Osteoblast (primary cell): ENCODE measurements around the gene CDIP1. TPM values are rescaled to one million over a fixed set of nuclear protein-coding genes. Genes with fewer than 3 reads are reported as not detected.
A peak's percentile ranks its signal among the peaks of the same experiment; 100 is the strongest.

Experiments used
- DNase-seq: peaks from one replicate; pipeline ENCODE4 v3.0.0; 2011; ENCODE audit warnings: low spot score, mixed read lengths; ENCODE audit not compliant: insufficient read length; ENCODE audit errors: missing footprints
- H2AFZ ChIP-seq: 2 replicates; pipeline ENCODE4 v1.6.0; 2011; ENCODE audit warnings: mild to moderate bottlenecking, low read length
- H3K27ac ChIP-seq: 2 replicates; pipeline ENCODE4 v1.5.1; 2011; ENCODE audit warnings: mild to moderate bottlenecking, low read depth, low read length, moderate library complexity
- H3K27me3 ChIP-seq: 2 replicates; pipeline ENCODE4 v1.6.0; 2012; ENCODE audit warnings: mild to moderate bottlenecking, control low read depth, inconsistent platforms, low read length, moderate library complexity; ENCODE audit not compliant: insufficient read depth
- H3K36me3 ChIP-seq: 2 replicates; pipeline ENCODE4 v1.5.1; 2011; ENCODE audit warnings: mild to moderate bottlenecking, low read length, control low read depth, moderate library complexity; ENCODE audit not compliant: insufficient read depth
- H3K4me1 ChIP-seq: 2 replicates; pipeline ENCODE4 v1.5.1; 2011; ENCODE audit warnings: mild to moderate bottlenecking, low read length, control low read depth, moderate library complexity; ENCODE audit not compliant: insufficient read depth
- H3K4me2 ChIP-seq: 2 replicates; pipeline ENCODE4 v1.6.0; 2011; ENCODE audit warnings: mild to moderate bottlenecking, low read length; ENCODE audit not compliant: insufficient read depth
- H3K4me3 ChIP-seq: fragments of 200-600 bp; sonication (generic); 3 replicates; pipeline ENCODE4 v1.5.1; 2012; ENCODE audit warnings: mild to moderate bottlenecking, low read length, inconsistent platforms; ENCODE audit not compliant: insufficient read depth
- H3K79me2 ChIP-seq: 2 replicates; pipeline ENCODE4 v1.6.0; 2012; ENCODE audit warnings: mild to moderate bottlenecking, low read length, control low read depth, inconsistent platforms; ENCODE audit not compliant: insufficient read depth
- H3K9me3 ChIP-seq: 2 replicates; pipeline ENCODE4 v1.5.1; 2011; ENCODE audit warnings: low read depth, low read length, control low read depth
- H4K20me1 ChIP-seq: 2 replicates; pipeline ENCODE4 v1.6.0; 2012; ENCODE audit warnings: mild to moderate bottlenecking, low read length, control low read depth; ENCODE audit not compliant: insufficient read depth
- CTCF ChIP-seq: IDR thresholded peaks from 2 replicates; pipeline ENCODE4 v1.5.1; 2011; ENCODE audit warnings: mild to moderate bottlenecking, low read depth, low read length, moderate library complexity; ENCODE audit errors: extremely low read depth
- total RNA-seq: library from RNA; depleted of rRNA; stranded (reverse); fragments of >200 nt; gene quantifications from 2 replicates; pipeline ENCODE4 v1.2.3, GENCODE V29; 2012

The CDIP1 gene
- total RNA-seq, 1 donor: 10.5 TPM

DNA sequence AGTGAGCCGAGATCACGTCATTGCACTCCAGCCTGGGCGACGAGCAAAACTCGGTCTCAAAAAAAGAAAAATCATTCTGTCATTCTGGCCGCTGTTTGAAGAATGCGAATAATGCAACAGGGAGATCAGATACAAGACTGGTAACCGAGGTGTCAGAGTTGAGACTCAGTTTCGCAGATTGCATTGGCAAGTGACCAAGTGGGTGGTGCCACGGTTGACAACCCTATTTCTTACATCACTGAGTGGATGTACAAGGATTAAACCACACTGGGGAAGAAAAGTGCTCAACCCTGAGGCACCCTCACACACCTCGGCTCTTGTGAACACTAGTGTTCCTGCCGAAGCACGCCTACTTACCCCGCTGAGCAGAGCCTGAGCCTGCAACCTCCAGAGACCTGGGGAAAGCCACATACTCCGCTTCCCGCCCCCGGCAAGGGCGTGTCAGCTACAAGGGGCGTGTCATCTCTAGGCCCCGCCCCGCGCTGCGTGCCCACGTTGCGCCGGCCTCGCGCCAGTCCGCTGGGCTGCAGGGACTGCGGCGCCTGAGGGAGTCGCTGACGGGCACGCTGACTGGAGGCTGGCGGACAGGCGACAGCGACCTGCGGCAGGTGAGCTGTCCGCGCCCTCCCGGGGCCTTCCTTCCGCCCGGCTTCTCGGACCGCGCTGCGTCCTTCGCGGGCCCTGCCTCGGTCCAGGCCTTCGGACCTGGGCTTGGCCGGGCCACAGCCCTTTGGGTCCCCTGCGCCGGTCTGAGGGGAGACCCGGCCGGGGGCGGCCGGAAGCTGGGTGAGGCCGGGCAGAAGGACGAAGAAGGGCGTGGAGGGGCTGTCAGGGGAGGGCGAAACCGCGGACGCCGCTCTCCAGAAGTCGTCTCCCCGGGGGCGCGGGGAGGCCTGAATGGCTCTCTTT is 62.4 kb downstream of the CDIP1 start, which contains the start of gene HMOX2:
Gene HMOX2, plus strand, starts transcription at position 519 of the 909 bp plus-strand sequence. CDS start 29,127 bp downstream, outside the sequence.
- H3K79me2 ChIP-seq: peaks cover 44% of the 10 kb centered on the region
- DNase-seq: peak; percentile 95
- peak within 1 kb of the TSS; percentile 97 for H2AFZ ChIP-seq
- H3K4me1 ChIP-seq: peaks cover 20% of the 10 kb centered on the region
- H3K4me3 ChIP-seq: peak within 1 kb of the TSS; percentile 95
- H3K27me3 ChIP-seq: no peaks in the 10 kb centered on the region
- TF ChIP-seq CTCF: peak; percentile 33
- peaks cover 4% of the 10 kb centered on the region for H3K36me3 ChIP-seq
- H3K4me2 ChIP-seq: peak within 1 kb of the TSS; percentile 76
- peak within 1 kb of the TSS; percentile 61 for H3K27ac ChIP-seq
- peaks cover 10% of the 10 kb centered on the region for H4K20me1 ChIP-seq
- no peaks in the 10 kb centered on the region for H3K9me3 ChIP-seq

DNA sequence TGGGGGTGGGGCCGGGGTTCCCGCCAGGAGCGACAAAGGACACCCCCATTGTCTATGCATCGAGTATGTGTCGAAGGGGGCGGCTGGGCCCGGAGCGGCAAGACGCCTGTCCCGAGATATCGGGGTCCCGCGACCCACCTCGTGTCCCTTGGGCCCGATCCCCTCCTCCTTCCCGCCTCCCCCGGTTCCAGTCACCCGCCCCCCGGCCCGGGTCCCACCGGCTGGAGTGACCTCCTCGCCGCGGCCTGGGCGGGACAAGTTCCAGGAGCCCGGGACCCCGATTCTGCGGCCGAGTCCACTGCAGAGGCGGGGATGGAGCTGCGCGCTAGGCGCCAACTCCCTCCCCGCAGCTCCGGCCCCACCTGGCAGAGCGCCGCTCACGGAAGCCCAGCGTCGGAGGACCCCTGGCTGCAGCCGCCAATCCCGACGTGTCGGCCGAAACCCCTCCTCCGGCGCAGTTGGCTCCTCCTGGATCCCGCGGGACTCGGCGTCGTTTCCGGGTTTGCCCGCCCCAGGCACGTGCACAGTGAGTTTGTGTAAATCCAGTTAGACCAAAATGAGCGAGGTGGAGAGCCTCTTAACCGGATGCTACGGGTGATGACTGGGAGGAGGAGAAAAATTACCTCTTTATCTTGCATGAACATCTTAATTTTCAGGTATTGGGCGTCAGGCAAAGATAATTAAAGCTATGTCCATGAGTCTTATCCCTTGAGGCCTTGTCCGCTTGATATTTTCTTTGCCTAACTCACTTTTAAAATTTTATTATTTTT is 64.2 kb downstream of the CDIP1 start, which contains the start of gene NMRAL1:
Gene NMRAL1, minus strand, starts transcription at position 434 of the 770 bp plus-strand sequence. CDS start 493 bp downstream, outside the sequence.
- TF ChIP-seq CTCF: no peak
- Histone ChIP-seq H2AFZ (peak within 1 kb of the TSS; percentile 83), H3K9me3 (no peaks in the 10 kb centered on the region), H3K27ac (peak within 1 kb of the TSS; percentile 60), H3K27me3 (no peaks in the 10 kb centered on the region), H3K36me3 (peaks cover 6% of the 10 kb centered on the region), H4K20me1 (peaks cover 10% of the 10 kb centered on the region), H3K4me2 (peak within 1 kb of the TSS; percentile 86), H3K79me2 (peaks cover 37% of the 10 kb centered on the region), H3K4me1 (peaks cover 20% of the 10 kb centered on the region), H3K4me3 (peak within 1 kb of the TSS; percentile 84)
- peak; percentile 97 for DNase-seq

DNA sequence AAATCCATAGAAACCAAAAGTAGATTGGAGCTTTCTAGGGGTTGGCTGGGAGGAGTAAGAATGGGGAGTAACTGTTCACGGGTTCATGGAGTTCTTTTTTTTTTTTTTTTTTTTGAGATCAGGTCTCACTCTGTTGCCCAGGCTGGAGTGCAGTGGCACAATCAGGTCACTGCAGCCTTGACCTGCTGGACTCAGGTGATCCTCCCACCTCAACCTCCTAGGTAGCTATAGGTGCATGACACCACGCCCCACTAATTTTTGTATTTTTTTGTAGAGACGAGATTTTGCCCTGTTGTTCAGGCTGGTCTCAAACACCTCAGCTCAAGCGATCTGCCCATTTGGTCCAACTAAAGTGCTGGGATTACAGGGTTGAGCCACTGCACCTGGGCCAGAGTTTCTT is 65.7 kb downstream of the CDIP1 start:
- Histone ChIP-seq H4K20me1 (peaks cover 2% of the 10 kb centered on the region), H3K9me3 (no peaks in the 10 kb centered on the region), H3K4me3 (no peak overlapping the region), H3K27ac (no peak overlapping the region), H3K4me2 (no peak overlapping the region), H3K4me1 (peaks cover 17% of the 10 kb centered on the region), H3K27me3 (no peaks in the 10 kb centered on the region), H3K36me3 (peaks cover 9% of the 10 kb centered on the region), H3K79me2 (peaks cover 23% of the 10 kb centered on the region), H2AFZ (no peak overlapping the region)
- TF ChIP-seq CTCF: no peak
- DNase-seq: no peak
